Activated CD4-positive, alpha-beta T cell treated with anti-CD3 and anti-CD28 coated beads, Interleukin-2, amount 50 U/mL, for 4 hours (primary cell): ENCODE data around the gene CCT6A.
"Not testable (repeated sequence)": the region's sequence is repeated elsewhere in the genome, so short reads cannot be mapped to it uniquely, and the experiment has no call there.

Experiments
- DNase-seq, 2 experiments: peaks; one replicate each; pipeline ENCODE4 v3.0.0-alpha.2; 2020

The CCT6A gene

DNA sequence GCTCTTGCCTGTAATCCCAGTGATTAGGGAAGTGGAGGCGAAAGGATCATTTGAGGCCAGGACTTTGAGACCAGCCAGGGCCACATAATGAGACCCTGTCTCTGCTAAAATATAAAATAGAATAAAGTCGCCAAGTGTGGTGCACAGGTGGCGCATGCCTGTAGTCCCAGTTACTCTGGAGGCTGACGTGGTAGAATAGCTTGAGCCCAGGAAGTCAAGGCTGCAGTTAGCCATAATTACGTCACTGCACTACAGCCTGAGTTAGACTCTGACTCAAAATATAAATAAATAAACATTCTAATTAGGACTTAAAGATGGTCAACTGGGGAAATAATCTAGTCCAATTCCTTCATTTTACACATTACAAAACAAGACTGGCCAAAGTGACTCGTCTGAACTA, 53.9 kb downstream of the CCT6A start:
- peak; percentile 21 to 30 for DNase-seq

DNA sequence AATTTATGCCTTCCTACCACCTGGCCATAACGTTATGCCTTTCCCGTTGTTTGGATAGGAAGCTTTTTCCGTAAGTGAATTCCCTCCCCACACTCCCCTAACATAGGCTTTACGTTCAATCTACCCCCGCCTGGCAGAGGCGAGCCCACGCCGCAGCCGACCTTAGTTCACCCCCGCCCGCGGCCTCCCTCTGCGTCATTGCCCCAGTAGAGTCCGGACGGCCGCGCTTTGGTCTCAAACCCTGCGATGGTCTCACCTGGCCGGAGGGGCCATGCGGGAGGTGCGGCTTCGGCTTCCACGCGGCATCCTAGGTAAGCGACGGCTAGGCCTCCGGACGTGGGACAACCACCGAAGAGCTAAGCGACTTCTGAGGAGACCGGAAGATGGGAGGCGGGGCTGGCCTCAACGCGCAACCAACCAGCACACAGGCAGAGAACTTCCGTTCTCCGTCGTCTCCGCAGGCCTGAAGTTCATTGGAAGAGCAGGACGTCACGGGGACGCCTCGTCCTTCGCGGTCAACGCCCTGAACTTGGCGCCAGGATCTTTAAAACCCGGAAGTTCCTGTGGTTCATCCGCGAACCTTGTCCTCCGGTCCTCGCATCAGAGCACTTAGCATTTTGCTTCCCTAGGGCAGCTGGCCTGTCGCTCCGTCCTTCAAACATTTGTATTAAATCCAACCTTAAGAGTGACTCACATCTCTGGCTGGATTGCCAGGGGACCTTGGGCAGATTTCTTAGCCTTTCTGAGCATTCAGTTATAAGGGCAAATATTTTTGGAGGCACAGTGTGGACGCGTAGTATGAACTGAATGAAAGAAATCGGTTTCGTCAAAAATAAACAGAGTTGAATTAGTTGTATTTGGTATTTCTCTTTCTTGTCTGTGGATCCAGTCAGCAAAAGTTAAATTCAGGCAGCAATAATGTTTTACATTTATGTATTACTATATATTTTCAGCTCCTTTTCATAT, 54.8 kb downstream of the CCT6A start, which contains the start of gene CHCHD2:
Gene CHCHD2, minus strand, starts transcription at position 369 of the 966 bp plus-strand sequence. Its CDS starts 63 bp downstream, at position 306.
- DNase-seq, result peak; percentile 90 to 92

DNA sequence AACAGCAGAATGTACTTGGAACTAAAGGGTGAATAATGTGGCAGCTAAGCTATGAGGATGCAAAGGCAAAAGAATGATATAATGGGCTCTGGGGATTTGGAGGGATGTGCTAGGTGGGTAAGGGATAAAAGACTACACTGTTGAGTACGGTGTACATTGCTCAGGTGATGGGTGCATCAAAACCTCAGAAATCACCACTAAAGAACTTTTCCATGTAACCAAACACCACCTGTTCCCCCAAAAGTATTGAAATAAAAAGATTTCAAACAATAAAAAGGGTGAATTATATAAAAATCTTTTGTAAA, 56.3 kb downstream of the CCT6A start:
- DNase-seq, result no peak

DNA sequence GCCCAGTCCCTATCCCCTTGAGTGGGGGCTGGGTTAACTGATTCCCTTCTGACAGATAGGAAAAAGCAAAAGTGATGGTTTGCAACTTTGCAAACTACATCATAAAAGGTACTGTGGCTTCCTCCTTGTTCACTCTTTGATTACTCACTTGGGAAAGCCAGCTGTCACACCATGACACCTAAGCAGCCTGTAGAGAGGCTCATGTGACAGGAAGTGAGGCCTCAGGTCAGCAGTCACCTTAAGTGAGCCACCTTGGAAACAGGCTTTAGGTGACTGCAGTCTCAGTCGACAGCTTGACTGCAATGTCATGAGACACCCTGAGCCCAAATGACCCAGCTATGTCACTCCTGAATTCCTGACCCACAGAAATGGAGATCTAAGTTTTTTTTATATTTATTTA, 59.0 kb downstream of the CCT6A start:
- DNase-seq, result no peak

DNA sequence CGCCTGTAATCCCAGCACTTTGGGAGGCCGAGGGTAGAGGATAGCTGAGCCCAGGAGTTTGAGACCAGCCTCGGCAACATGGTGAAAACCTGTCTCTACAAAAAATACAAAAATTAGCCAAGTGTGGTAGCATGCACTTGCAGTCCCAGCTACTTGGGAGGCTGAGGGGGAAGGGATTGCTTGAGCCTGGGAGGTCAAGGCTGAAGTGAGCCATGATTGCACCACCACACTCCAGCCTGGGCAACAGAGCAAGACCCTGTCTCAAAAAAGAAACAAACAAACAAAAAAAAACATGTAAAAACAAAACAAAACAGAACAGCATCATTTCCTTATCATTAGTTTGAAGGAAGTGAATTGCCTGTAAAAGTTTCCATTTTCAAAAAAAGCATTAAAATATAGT, 60.7 kb downstream of the CCT6A start:
- DNase-seq, result not testable (repeated sequence)
